Activated naive CD4-positive, alpha-beta T cell treated with Interleukin-2 at 50 U/mL for 16 hours (primary cell): Measurements from ENCODE around the gene NMT2.
A peak's percentile ranks its signal among the peaks of the same experiment; 100 is the strongest.

Source experiments
- DNase-seq: peaks from one replicate; pipeline ENCODE4 v3.0.0-alpha.2; 2020

Gene NMT2

GRCh38 chr10:15140698-15141097 is 27.8 kb downstream of the NMT2 start:
- no peak for DNase-seq

- DNase-seq = no peak
Observed at GRCh38 chr10:15137636-15138035, 30.9 kb downstream of the NMT2 start.

- no peak for DNase-seq
Observed at GRCh38 chr10:15137036-15137359, 31.5 kb downstream of the NMT2 start.

- DNase-seq = no peak
Observed at GRCh38 chr10:15136129-15137035, 32.1 kb downstream of the NMT2 start.

GRCh38 chr10:15131330-15131729 is 37.2 kb downstream of the NMT2 start:
- DNase-seq = no peak

- DNase-seq = no peak
Observed at GRCh38 chr10:15124908-15125307, 43.6 kb downstream of the NMT2 start.

- DNase-seq = no peak
Observed at GRCh38 chr10:15124190-15124589, 44.3 kb downstream of the NMT2 start.

- DNase-seq = no peak
Observed at GRCh38 chr10:15123749-15124184, 44.7 kb downstream of the NMT2 start.

GRCh38 chr10:15122477-15123030 is 45.9 kb downstream of the NMT2 start:
- peak; percentile 23 for DNase-seq

GRCh38 chr10:15121707-15122106 is 46.8 kb downstream of the NMT2 start:
- no peak for DNase-seq

- no peak for DNase-seq
Observed at GRCh38 chr10:15120523-15120922, 48.0 kb downstream of the NMT2 start.

GRCh38 chr10:15118615-15119014 is 49.9 kb downstream of the NMT2 start:
- no peak for DNase-seq

GRCh38 chr10:15116225-15116624 is 52.3 kb downstream of the NMT2 start:
- no peak for DNase-seq

GRCh38 chr10:15113766-15114165 is 54.7 kb downstream of the NMT2 start:
- no peak for DNase-seq

- DNase-seq = no peak
Observed at GRCh38 chr10:15112657-15113056, 55.8 kb downstream of the NMT2 start.

GRCh38 chr10:15106352-15107013 is 62.0 kb downstream of the NMT2 start:
- peak; percentile 70 for DNase-seq

GRCh38 chr10:15103513-15103912 is 65.0 kb downstream of the NMT2 start:
- no peak for DNase-seq

GRCh38 chr10:15099886-15100285 is 68.6 kb downstream of the NMT2 start:
- no peak for DNase-seq

- peak; percentile 96 for DNase-seq
Observed at GRCh38 chr10:15097011-15097812, 71.3 kb downstream of the NMT2 start, which contains the start of gene RPP38. Gene RPP38 (plus strand): TSS chr10:15097355. CDS start chr10:15103315, 5,960 bp downstream.

GRCh38 chr10:15096661-15097010 is 71.9 kb downstream of the NMT2 start:
- no peak for DNase-seq

GRCh38 chr10:15092855-15093408 is 75.6 kb downstream of the NMT2 start:
- no peak for DNase-seq

GRCh38 chr10:15091418-15091817 is 77.1 kb downstream of the NMT2 start:
- DNase-seq = no peak
